Hepatocyte (in vitro differentiated cells): ENCODE results near the gene DENND6B.

Experiments
- CTCF ChIP-seq: fragments of 200-600 bp; sonication (generic); IDR thresholded peaks from 2 replicates; pipeline ENCODE4 v1.5.1; 2016; ENCODE audit warnings: antibody characterized with exemption, mild to moderate bottlenecking; ENCODE audit not compliant: poor library complexity
- EZH2 ChIP-seq: fragments of 200-600 bp; sonication (generic); IDR thresholded peaks from 2 replicates; pipeline ENCODE4 v1.6.1; 2016; ENCODE audit warnings: antibody characterized with exemption, mild to moderate bottlenecking, borderline replicate concordance

GRCh38 chr22:50293441-50294318 lies 33.1 kb downstream of the DENND6B start:
- no peak for TF ChIP-seq CTCF
- TF ChIP-seq EZH2 = no peak
